HCT116 (cell line): ENCODE data around the gene FBN3. TPM values are rescaled to one million over a fixed set of nuclear protein-coding genes. Genes with fewer than 3 reads are reported as not detected.

ENCODE experiments used
- ATAC-seq: fragments of 200-7000 bp; cut with Tn5 transposase; 2 replicates; pipeline ENCODE4 v1.9.1; 2020; ENCODE audit warnings: mild to moderate bottlenecking, moderate library complexity
- BruUV-seq: library from RNA; stranded (reverse); fragments of 400-500 nt; replicated peaks from 2 replicates; lab custom pipeline; 2021; lab: Mats Ljungman, UMichigan
- CTCF ChIA-PET: fragments of 300-600 bp; sonication (Branson Sonifier 250); formaldehyde crosslinking; loops from one replicate; lab custom pipeline; 2021; ENCODE audit warnings: antibody characterized with exemption; lab: Charles Lee
- POLR2A ChIA-PET: fragments of 300-600, 350-600 bp; sonication (Branson Sonifier 250); formaldehyde crosslinking; loops from one replicate; lab custom pipeline; 2021; ENCODE audit warnings: antibody characterized with exemption; lab: Charles Lee
- RAD21 ChIA-PET, 2 experiments: fragments of 300-600 bp; sonication (Branson Sonifier 250); formaldehyde crosslinking; loops; one replicate each; lab custom pipeline; 2023; ENCODE audit warnings: low total read pairs in 2 of 2; ENCODE audit not compliant: uncharacterized antibody in 2 of 2, unreplicated experiment in 2 of 2, low non-redundant PET in 1 of 2; lab: Charles Lee
- DNase-seq: peaks from one replicate; pipeline ENCODE4 v3.0.0-alpha.2; 2010; ENCODE audit warnings: low read depth, low spot score
- H2AFZ ChIP-seq: fragments of 200-600 bp; shearing (Covaris generic), sonication (generic); 2 replicates; pipeline ENCODE4 v1.6.1; 2017; ENCODE audit warnings: low read depth, mixed run types, mixed read lengths, antibody characterized with exemption, low read length; ENCODE audit not compliant: poor library complexity, severe bottlenecking
- H3K27ac ChIP-seq: 2 replicates; pipeline ENCODE4 v1.5.1; 2012; ENCODE audit warnings: low read depth, low read length
- H3K27me3 ChIP-seq: fragments of 200-600 bp; sonication (generic); 2 replicates; pipeline ENCODE4 v1.6.1; 2016; ENCODE audit warnings: mixed run types, low read length, mixed read lengths; ENCODE audit not compliant: insufficient read depth
- H3K36me3 ChIP-seq, 2 experiments: fragments of 200-500 bp in 1 of 2; fragments of 200-600 bp in 1 of 2; sonication (Bioruptor generic) in 1 of 2; sonication (generic) in 1 of 2; 2 replicates each; pipeline versions ENCODE4 v1.5.1 to v1.6.1; 2014 to 2016; ENCODE audit warnings: low read length in 2 of 2, inconsistent platforms in 1 of 2, mixed read lengths in 1 of 2, mixed run types in 1 of 2; ENCODE audit not compliant: insufficient read depth in 2 of 2, control insufficient read depth in 1 of 2
- H3K4me1 ChIP-seq, 2 experiments: fragments of 200-600 bp in 1 of 2; sonication (generic) in 1 of 2; 2 replicates each; pipeline versions ENCODE4 v1.5.1 to v1.6.1; 2012 to 2017; ENCODE audit warnings: low read length in 2 of 2, inconsistent platforms in 1 of 2, mild to moderate bottlenecking in 1 of 2, mixed read lengths in 1 of 2, mixed run types in 1 of 2, moderate library complexity in 1 of 2; ENCODE audit not compliant: insufficient read depth in 2 of 2, control insufficient read depth in 1 of 2
- H3K4me2 ChIP-seq: fragments of 200-600 bp; sonication (generic); 2 replicates; pipeline ENCODE4 v1.6.1; 2017; ENCODE audit warnings: mixed run types, low read length, mixed read lengths
- H3K4me3 ChIP-seq, 2 experiments: fragments of 200-600 bp in 1 of 2; sonication (generic) in 1 of 2; replicated peaks in 1 of 2; 2 replicates each; pipeline ENCODE4 v1.5.1; 2011 to 2016; ENCODE audit warnings: low read length in 2 of 2, control low read depth in 1 of 2, low read depth in 1 of 2, mild to moderate bottlenecking in 1 of 2, mixed read lengths in 1 of 2, mixed run types in 1 of 2
- H3K79me2 ChIP-seq: fragments of 200-600 bp; sonication (generic); 2 replicates; pipeline ENCODE4 v1.6.1; 2017; ENCODE audit warnings: mild to moderate bottlenecking, mixed run types, low read length, moderate library complexity, mixed read lengths; ENCODE audit not compliant: insufficient read depth
- H3K9ac ChIP-seq: fragments of 200-600 bp; sonication (generic); 2 replicates; pipeline ENCODE4 v1.6.1; 2016; ENCODE audit warnings: low read length, mixed read lengths
- H3K9me2 ChIP-seq: fragments of 200-600 bp; sonication (generic), shearing (Covaris generic); 2 replicates; pipeline ENCODE4 v1.6.1; 2017; ENCODE audit warnings: mixed run types, mild to moderate bottlenecking, moderate library complexity; ENCODE audit not compliant: insufficient read depth
- H3K9me3 ChIP-seq, 2 experiments: fragments of 200-500 bp in 1 of 2; fragments of 200-600 bp in 1 of 2; sonication (Bioruptor generic) in 1 of 2; sonication (generic) in 1 of 2; 2 replicates each; pipeline ENCODE4 v1.6.1; 2014 to 2017; ENCODE audit warnings: low read length in 2 of 2, mixed read lengths in 2 of 2, inconsistent platforms in 1 of 2, low read depth in 1 of 2, mild to moderate bottlenecking in 1 of 2, mixed run types in 1 of 2, moderate library complexity in 1 of 2; ENCODE audit not compliant: control insufficient read depth in 1 of 2, insufficient read depth in 1 of 2
- H4K20me1 ChIP-seq: fragments of 200-600 bp; sonication (generic), shearing (Covaris generic); 2 replicates; pipeline ENCODE4 v1.6.1; 2017; ENCODE audit warnings: mixed run types, mild to moderate bottlenecking, moderate library complexity; ENCODE audit not compliant: insufficient read depth
- RAD21 ChIP-seq: IDR thresholded peaks from 2 replicates; pipeline ENCODE4 v1.6.1; 2012; ENCODE audit warnings: low read depth, mild to moderate bottlenecking
- SP1 ChIP-seq: IDR thresholded peaks from 2 replicates; pipeline ENCODE4 v1.6.1; 2012; ENCODE audit warnings: low read depth
- YY1 ChIP-seq: IDR thresholded peaks from 2 replicates; pipeline ENCODE4 v1.6.1; 2011; ENCODE audit warnings: low read length, low read depth, moderate library complexity, mild to moderate bottlenecking; ENCODE audit not compliant: insufficient replicate concordance; ENCODE audit errors: extremely low read depth
- ZFX ChIP-seq: fragments of 450-650 bp; IDR thresholded peaks from 2 replicates; pipeline ENCODE4 v1.6.1; 2017
- intact Hi-C: fragments of 100-400 bp; cut with micrococcal nuclease; formaldehyde crosslinking; loops from 2 replicates; pipeline ENCODE4 v1.10.0; 2022
- total RNA-seq: library from RNA; stranded (reverse); gene quantifications from one replicate; pipeline ENCODE4 v1.2.1, GENCODE V29; 2021; ENCODE audit not compliant: unreplicated experiment
- TF ChIP-seq, protein P1 (sequence below): IDR thresholded peaks from 2 replicates; pipeline ENCODE4 v1.6.1; 2012
- TF ChIP-seq, protein P2 (sequence below), 3 experiments: fragments of 200-600 bp in 1 of 3; sonication (generic) in 1 of 3; IDR thresholded peaks in 2 of 3; conservative IDR thresholded peaks in 1 of 3; 2 replicates each; pipeline ENCODE4 v1.5.1; 2012 to 2017; ENCODE audit warnings: low read depth in 2 of 3, low read length in 2 of 3, antibody characterized with exemption in 1 of 3, borderline replicate concordance in 1 of 3, control low read depth in 1 of 3, mild to moderate bottlenecking in 1 of 3, mixed read lengths in 1 of 3, mixed run types in 1 of 3, moderate library complexity in 1 of 3; ENCODE audit not compliant: insufficient read depth in 1 of 3

The FBN3 gene
- total RNA-seq, 1 experiment from 2014 or later, result 6.6 TPM

- no peaks in the 10 kb centered on the region for H3K27me3 ChIP-seq
- DNase-seq (no peak), ATAC-seq (no peak)
- no peak overlapping the region for H2AFZ ChIP-seq
- no peaks in the 10 kb centered on the region for H3K79me2 ChIP-seq
- TF ChIP-seq, protein P1, sequence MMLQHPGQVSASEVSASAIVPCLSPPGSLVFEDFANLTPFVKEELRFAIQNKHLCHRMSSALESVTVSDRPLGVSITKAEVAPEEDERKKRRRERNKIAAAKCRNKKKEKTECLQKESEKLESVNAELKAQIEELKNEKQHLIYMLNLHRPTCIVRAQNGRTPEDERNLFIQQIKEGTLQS, result no peak
- TF ChIP-seq SP1 (no peak), YY1 (no peak), ZFX (no peak), RAD21 (no peak)
- TF ChIP-seq, protein P2, sequence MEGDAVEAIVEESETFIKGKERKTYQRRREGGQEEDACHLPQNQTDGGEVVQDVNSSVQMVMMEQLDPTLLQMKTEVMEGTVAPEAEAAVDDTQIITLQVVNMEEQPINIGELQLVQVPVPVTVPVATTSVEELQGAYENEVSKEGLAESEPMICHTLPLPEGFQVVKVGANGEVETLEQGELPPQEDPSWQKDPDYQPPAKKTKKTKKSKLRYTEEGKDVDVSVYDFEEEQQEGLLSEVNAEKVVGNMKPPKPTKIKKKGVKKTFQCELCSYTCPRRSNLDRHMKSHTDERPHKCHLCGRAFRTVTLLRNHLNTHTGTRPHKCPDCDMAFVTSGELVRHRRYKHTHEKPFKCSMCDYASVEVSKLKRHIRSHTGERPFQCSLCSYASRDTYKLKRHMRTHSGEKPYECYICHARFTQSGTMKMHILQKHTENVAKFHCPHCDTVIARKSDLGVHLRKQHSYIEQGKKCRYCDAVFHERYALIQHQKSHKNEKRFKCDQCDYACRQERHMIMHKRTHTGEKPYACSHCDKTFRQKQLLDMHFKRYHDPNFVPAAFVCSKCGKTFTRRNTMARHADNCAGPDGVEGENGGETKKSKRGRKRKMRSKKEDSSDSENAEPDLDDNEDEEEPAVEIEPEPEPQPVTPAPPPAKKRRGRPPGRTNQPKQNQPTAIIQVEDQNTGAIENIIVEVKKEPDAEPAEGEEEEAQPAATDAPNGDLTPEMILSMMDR (IDR thresholded peaks at IDR 0.05 in 2 of 3, conservative IDR thresholded peaks at IDR 0.05 in 1 of 3; ENCODE audit: borderline replicate concordance in 1 of 3, insufficient read depth in 1 of 3, low read depth in 2 of 3, low read length in 2 of 3), result peak in 1 of 3 experiments; percentile 15; a peak in 1 of 6 replicates
- H3K36me3 ChIP-seq, result no peaks in the 10 kb centered on the region
- no TSS peak for BruUV-seq
- intact Hi-C loops, result no loop called here
- no peaks in the 10 kb centered on the region for H3K9me2 ChIP-seq
- CTCF ChIA-PET, result no interaction called here
- no peak overlapping the region for H3K4me2 ChIP-seq
- H3K4me3 ChIP-seq, result no peak overlapping the region
- no peaks in the 10 kb centered on the region for H4K20me1 ChIP-seq
- RAD21 ChIA-PET, result no interaction called here
- H3K27ac ChIP-seq, result no peak overlapping the region
- no peak overlapping the region for H3K9ac ChIP-seq
- POLR2A ChIA-PET, result no interaction called here
- H3K9me3 ChIP-seq, result peaks cover 5 to 14% of the 10 kb centered on the region in 2 experiments; a peak in 1 of 4 replicates
- no peaks in the 10 kb centered on the region; a peak in 1 of 4 replicates for H3K4me1 ChIP-seq
Observed at GRCh38 chr19:8071912-8072311, 77.5 kb downstream of the FBN3 start.
